Erythroblast (primary cell): Measurements from ENCODE around the gene CBARP.

Experiments
- GATA1 ChIP-seq: IDR thresholded peaks from 2 replicates; pipeline ENCODE4 v1.6.1; 2011; ENCODE audit warnings: low read depth, mild to moderate bottlenecking, control low read depth, low read length, moderate library complexity
- POLR2A ChIP-seq: IDR thresholded peaks from 2 replicates; pipeline ENCODE4 v1.6.1; 2011; ENCODE audit warnings: mild to moderate bottlenecking, low read length

- TF ChIP-seq POLR2A (no peak), GATA1 (no peak)
These were observed 25.4 kb upstream of the CBARP start for GRCh38 chr19:1263188-1263587.
